Lower leg skin (tissue), 3 donors: Measurements from ENCODE around the gene CDK11A.

Source experiments
- POLR2A ChIP-seq, 2 donors: fragments of 450-650 bp; IDR thresholded peaks; one replicate each; pipeline ENCODE4 v1.6.1; 2016 to 2017; ENCODE audit warnings: antibody characterized with exemption in 2 of 2, mild to moderate bottlenecking in 1 of 2, moderate library complexity in 1 of 2
- TF ChIP-seq, protein P1 (sequence below), 3 donors: fragments of 450-650 bp; IDR thresholded peaks; one replicate each; pipeline ENCODE4 v1.5.1; 2016; ENCODE audit warnings: antibody characterized with exemption in 3 of 3, mild to moderate bottlenecking in 3 of 3, moderate library complexity in 2 of 3

DNA sequence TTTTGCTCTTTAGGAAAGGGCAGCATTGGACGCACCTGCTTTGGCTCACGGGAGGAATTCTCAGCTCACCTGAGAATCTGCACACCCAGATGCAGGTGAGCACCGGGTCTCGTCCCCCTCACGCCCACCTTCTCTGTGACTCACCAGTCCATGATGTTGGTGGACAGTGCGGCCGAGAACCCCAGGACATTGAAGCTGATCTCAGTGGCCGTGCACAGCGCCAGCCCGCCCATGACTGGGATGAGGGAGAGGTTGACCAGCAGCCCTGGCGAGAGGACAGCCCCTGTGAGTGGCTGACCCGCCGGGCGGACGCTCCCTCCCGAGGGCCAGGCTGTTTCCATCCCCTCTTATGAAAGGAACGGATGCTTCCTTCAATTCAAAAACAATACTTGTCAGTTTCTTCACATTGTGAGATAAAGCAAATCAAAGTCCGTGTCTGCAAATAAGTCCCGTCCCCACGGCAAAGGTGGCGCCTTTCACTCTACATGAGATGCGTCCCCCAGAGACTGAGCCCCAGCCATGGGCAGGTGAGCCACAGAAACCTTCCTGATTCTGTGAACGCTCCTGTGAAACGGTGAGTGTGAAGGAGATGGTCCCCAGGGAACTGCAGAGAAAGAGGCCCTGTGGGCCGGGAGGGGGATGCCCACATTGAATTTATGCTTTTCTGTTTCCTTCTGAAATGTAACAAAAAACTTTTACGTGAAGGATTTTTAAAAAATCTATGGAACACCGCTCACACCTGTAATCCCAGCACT is 52.6 kb downstream of the CDK11A start:
- TF ChIP-seq, protein P1, sequence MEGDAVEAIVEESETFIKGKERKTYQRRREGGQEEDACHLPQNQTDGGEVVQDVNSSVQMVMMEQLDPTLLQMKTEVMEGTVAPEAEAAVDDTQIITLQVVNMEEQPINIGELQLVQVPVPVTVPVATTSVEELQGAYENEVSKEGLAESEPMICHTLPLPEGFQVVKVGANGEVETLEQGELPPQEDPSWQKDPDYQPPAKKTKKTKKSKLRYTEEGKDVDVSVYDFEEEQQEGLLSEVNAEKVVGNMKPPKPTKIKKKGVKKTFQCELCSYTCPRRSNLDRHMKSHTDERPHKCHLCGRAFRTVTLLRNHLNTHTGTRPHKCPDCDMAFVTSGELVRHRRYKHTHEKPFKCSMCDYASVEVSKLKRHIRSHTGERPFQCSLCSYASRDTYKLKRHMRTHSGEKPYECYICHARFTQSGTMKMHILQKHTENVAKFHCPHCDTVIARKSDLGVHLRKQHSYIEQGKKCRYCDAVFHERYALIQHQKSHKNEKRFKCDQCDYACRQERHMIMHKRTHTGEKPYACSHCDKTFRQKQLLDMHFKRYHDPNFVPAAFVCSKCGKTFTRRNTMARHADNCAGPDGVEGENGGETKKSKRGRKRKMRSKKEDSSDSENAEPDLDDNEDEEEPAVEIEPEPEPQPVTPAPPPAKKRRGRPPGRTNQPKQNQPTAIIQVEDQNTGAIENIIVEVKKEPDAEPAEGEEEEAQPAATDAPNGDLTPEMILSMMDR (IDR thresholded peaks at IDR 0.05), result no peak
- TF ChIP-seq POLR2A (IDR thresholded peaks at IDR 0.05), result no peak
